ENCODE data around the gene RELN.

The RELN gene

DNA sequence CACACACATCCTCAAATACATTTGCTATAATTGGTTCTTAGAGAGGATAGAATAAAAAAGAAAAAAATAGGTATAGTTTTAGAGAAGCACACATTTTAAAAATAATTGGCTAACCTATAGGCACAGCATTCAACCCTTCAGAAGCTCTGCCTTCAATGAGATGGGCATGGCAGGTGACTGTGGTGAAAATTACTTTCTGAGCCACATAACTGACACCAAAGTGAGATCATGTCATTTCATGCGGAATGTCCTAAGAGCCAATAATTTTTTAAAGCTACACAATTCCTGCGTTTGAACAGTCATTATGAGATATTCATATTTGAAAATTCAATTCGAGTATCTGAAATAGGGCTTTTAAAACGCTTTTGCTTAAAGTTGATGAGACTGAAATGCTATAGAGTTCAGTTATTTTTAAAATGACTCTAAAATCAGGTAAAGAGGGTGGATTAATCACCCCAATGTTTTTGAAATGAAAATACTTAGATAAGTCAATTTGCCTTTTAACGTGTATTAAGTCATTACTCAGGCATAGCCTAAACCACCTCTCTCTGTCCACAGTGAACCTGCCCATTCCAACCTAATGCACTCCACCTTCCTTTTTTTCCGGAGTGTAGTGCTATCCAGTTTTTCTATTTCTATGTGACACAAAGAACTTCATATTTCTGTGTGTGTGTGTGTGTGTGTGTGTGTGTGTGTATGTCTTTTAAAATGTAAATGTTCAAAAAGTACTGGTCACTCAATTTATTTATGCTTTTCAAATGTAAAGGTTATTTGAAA lies 6.1 kb downstream of the RELN start:
- H3K36me3 Mint-ChIP-seq, result no peaks in the 10 kb centered on the region
- H3K27me3 Mint-ChIP-seq, result peaks cover 19% of the 10 kb centered on the region
- no peaks in the 10 kb centered on the region for H3K9me3 Mint-ChIP-seq (ENCODE audit: low read depth)
- no peak overlapping the region for H3K27ac Mint-ChIP-seq
- no peak overlapping the region for H3K4me3 Mint-ChIP-seq
- H3K4me1 Mint-ChIP-seq (ENCODE audit: low read depth), result no peaks in the 10 kb centered on the region

DNA sequence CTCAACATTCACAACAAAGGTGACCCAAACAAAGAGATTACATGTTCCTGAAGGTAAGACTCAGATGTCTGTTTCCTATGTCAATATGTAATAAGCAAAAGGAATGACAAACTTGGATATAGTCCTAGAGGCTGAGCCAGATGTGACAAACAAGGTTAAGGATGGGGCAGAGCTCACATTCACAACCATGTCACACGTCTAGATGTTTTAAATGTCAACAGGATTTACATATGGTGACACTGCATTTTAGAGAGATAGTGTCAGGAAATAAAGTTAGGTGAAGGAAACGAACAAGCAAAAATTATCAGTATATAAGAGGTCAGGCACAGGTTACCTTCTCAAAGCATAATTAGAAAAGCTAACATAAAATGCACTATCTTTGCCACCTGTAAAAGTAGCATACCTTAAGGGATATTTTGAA lies 8.4 kb downstream of the RELN start:
- H3K4me1 Mint-ChIP-seq (ENCODE audit: low read depth), result no peaks in the 10 kb centered on the region
- H3K36me3 Mint-ChIP-seq, result no peaks in the 10 kb centered on the region
- peaks cover 5% of the 10 kb centered on the region for H3K9me3 Mint-ChIP-seq (ENCODE audit: low read depth)
- H3K27ac Mint-ChIP-seq, result no peak overlapping the region
- no peak overlapping the region for H3K4me3 Mint-ChIP-seq
- peaks cover 14% of the 10 kb centered on the region for H3K27me3 Mint-ChIP-seq

DNA sequence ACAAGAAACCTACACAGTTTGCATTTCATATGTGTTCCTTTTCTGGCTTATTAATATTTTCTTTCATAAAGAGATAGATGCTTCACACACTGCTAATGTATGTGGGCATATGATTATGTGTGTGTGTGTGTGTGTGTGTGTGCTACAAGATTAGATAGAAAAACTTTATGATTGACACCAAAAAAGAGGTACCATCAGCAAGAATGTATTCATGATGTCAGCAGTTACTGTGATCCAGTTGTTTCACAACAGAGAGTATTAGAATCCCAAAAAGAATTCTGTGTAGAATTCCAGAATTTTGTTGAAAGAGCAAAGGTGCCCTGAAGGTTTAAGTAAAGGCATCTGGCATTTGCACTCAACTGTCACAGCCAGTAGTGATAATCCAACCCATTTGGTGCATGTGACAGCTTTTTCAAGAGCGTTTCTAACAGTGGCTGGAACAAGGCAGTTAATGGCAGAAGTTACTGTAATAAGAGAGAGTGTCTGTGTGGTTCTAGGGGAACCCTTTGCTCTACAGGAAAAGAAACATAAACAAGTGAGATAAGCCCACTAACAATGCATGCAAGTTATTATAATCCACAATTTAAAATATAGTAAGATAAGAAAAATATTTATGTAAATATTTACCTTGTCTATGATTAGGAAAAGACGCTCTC lies 16.6 kb downstream of the RELN start:
- Mint-ChIP-seq H3K36me3 (no peaks in the 10 kb centered on the region), H3K4me1 (ENCODE audit: low read depth) (no peaks in the 10 kb centered on the region), H3K9me3 (ENCODE audit: low read depth) (peaks cover 5% of the 10 kb centered on the region), H3K4me3 (no peak overlapping the region), H3K27me3 (peaks cover 6% of the 10 kb centered on the region), H3K27ac (no peak overlapping the region)

DNA sequence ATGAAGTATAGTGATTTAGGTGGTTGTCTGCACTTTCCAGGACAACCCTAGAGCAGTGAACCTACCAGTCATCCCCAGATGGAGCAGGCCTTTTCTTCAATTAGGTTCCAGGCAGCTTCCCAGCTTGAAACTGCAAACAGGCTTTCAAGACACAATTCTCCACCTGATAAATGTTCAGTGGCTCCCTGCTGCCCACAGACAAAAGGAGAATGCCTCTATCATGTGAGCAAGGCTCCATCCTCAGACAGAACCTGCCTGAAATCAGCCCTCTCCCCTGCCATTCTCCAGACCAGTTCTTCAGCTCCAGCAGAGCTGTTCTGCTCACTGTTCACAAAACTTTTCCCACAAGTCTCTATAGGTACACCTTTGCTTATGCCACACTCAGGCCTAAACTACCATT lies 22.1 kb downstream of the RELN start:
- peaks cover 3% of the 10 kb centered on the region for H3K27me3 Mint-ChIP-seq
- no peak overlapping the region for H3K27ac Mint-ChIP-seq
- no peaks in the 10 kb centered on the region for H3K4me1 Mint-ChIP-seq (ENCODE audit: low read depth)
- no peak overlapping the region for H3K4me3 Mint-ChIP-seq
- no peaks in the 10 kb centered on the region for H3K9me3 Mint-ChIP-seq (ENCODE audit: low read depth)
- no peaks in the 10 kb centered on the region for H3K36me3 Mint-ChIP-seq

DNA sequence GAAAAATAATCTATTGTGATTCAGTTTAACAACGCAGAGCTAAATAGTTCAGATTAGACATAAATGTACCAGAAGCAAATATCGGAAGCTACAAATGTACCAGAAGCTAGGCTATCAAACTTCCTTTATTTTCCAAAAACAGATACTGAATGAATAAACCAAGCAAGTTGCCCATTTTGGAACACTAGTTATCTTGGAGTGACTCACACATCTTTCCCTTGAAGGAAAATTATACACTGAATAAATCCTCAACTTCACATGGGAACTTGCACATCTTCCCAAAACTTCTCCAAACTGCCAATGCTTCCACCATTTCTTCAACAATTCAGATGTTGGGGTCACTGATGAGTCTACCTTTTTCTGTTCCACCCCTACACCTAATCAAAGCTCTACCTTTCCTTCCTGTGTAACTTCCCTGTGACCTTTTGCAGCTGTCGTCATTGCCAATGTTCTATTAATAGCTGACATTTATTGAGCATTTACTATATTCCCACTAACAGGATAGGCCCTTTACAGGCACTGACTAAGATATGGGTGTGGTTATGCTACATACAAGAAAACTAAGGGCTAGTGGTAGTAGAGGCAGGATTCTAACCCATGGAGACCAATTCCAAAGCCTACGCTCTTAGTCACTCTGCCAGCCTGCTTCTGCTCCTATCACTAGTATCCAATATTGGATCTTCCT lies 22.7 kb downstream of the RELN start:
- Mint-ChIP-seq H3K9me3 (ENCODE audit: low read depth) (no peaks in the 10 kb centered on the region), H3K27ac (no peak overlapping the region), H3K4me3 (no peak overlapping the region), H3K4me1 (ENCODE audit: low read depth) (no peaks in the 10 kb centered on the region), H3K36me3 (no peaks in the 10 kb centered on the region), H3K27me3 (peaks cover 6% of the 10 kb centered on the region)

DNA sequence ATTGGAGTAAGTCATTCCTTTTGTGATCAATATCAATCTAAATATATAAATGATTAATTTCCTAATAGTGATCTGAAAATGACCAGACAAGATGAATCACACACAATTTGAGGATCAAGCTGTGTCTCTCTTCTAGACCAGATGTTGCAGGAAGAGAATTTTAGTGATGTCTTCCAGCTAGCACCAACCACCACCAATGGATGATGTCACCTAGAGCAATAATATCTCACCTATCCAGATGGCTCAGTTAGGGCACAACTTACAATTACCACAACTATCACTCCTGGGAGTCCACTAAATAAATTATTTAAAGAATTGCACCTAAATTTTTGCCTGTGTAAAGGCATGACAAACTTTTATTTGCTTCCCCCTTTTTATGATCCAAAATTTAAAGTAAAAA lies 25.2 kb downstream of the RELN start:
- Mint-ChIP-seq H3K36me3 (no peaks in the 10 kb centered on the region), H3K9me3 (ENCODE audit: low read depth) (no peaks in the 10 kb centered on the region), H3K4me1 (ENCODE audit: low read depth) (no peaks in the 10 kb centered on the region), H3K27ac (no peak overlapping the region), H3K27me3 (peaks cover 8% of the 10 kb centered on the region), H3K4me3 (no peak overlapping the region)

DNA sequence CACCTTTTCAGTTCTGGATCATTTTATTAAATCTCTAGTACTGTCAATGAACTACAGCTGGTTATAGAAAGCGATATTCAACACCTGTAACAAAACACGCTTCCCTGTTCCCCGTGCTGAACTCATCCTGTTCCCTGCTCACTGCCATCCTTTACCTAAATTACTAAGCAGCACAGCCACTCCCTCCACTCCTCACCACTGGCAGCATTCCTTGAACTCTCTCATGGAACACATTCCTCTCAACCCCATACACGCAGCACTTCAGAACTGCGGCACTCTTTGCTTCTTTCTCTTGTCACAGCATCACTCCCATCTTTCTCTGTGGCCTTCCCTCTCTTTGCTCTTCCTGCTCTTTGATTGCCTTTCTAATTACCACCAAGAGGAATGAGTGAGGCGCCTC lies 27.4 kb downstream of the RELN start:
- H3K9me3 Mint-ChIP-seq (ENCODE audit: low read depth), result no peaks in the 10 kb centered on the region
- peaks cover 8% of the 10 kb centered on the region for H3K27me3 Mint-ChIP-seq
- H3K4me1 Mint-ChIP-seq (ENCODE audit: low read depth), result no peaks in the 10 kb centered on the region
- H3K36me3 Mint-ChIP-seq, result no peaks in the 10 kb centered on the region
- H3K27ac Mint-ChIP-seq, result no peak overlapping the region
- H3K4me3 Mint-ChIP-seq, result no peak overlapping the region

DNA sequence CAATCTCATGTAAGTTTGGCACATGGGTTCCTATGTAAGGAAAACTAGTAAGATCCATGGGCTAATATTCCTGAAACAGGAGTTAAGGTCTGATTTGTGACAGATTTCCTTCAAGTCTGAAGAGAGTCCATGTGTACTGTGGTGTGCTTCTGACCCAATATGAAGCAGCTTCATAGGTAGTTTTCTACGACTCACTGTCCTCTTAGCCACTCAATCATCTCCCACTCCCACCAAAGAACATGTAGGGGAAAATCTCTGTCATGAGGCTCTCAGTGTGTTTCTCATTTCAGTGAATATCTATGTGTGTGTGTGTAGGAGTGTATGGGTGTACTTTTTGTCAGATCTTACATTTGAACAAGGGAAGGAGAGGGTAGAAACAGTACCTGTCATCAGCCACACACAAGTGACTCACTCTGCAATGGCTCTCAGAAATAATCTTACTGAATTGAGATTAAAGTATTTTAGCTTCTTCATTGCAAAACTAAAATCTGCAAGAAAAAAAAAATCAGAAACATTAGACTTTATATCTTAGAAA lies 31.1 kb downstream of the RELN start:
- Mint-ChIP-seq H3K4me3 (no peak overlapping the region), H3K27ac (no peak overlapping the region), H3K36me3 (no peaks in the 10 kb centered on the region), H3K27me3 (peaks cover 5% of the 10 kb centered on the region), H3K4me1 (ENCODE audit: low read depth) (no peaks in the 10 kb centered on the region), H3K9me3 (ENCODE audit: low read depth) (no peaks in the 10 kb centered on the region)

DNA sequence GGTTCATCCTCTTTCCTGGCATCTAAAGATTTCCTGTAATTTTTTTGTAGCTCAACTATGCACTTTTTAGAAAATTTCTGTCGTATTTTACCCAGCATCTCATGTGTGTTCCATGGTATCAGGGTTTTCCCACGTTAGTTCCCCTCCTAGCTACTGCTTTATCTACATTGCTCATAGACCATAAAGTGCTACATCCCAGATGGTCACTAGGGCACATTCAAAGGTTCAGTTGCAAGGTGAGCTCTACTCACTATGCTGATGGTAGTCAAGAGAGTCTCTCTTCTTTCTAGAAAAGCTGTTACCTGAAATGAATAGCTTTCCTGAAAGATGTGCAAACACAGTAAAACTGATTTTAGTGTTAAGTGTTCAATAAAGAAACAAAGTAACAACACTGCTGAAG lies 33.5 kb downstream of the RELN start:
- Mint-ChIP-seq H3K36me3 (no peaks in the 10 kb centered on the region), H3K27ac (no peak overlapping the region), H3K4me3 (no peak overlapping the region), H3K9me3 (ENCODE audit: low read depth) (no peaks in the 10 kb centered on the region), H3K27me3 (peaks cover 5% of the 10 kb centered on the region), H3K4me1 (ENCODE audit: low read depth) (no peaks in the 10 kb centered on the region)

DNA sequence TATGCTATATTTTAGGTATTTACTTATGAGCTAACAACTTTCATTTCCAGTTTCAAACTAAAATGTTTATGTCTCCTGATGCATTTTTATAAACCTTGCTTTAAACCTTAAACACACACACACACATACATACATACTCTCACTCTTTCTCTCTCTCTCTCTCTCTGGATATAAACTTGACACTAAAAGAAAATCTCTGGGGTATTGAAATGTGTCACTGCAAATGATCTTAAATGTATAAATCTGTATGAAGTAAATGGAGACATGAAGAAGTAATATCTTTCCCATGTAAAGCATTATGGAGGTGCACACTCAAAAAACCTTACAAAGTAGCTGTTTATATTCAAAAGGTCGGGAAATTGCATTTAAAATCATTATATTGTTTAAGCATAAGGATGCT lies 37.0 kb downstream of the RELN start:
- no peak overlapping the region for H3K27ac Mint-ChIP-seq
- H3K27me3 Mint-ChIP-seq, result peaks cover 3% of the 10 kb centered on the region
- no peak overlapping the region for H3K4me3 Mint-ChIP-seq
- H3K9me3 Mint-ChIP-seq (ENCODE audit: low read depth), result no peaks in the 10 kb centered on the region
- H3K4me1 Mint-ChIP-seq (ENCODE audit: low read depth), result no peaks in the 10 kb centered on the region
- no peaks in the 10 kb centered on the region for H3K36me3 Mint-ChIP-seq

DNA sequence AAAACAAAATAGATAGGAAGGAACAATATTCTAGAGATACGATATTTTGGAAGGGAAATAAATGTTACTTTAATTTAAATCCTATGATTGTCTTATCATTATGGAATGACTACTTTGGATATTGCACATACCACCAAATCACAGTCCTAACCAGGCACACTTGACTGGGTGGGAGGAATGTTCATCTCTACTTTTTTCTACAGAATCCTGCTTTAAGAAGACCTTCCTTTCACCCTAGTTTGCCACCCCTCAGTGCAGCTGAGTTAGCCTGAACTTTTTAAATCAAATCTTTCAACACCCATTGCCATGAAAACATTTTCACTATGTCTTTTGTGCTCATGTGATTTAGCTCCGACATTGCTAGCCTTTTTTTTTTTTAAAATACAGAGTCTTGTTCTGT lies 38.1 kb downstream of the RELN start:
- Mint-ChIP-seq H3K4me3 (no peak overlapping the region), H3K36me3 (no peaks in the 10 kb centered on the region), H3K9me3 (ENCODE audit: low read depth) (no peaks in the 10 kb centered on the region), H3K27ac (no peak overlapping the region), H3K4me1 (ENCODE audit: low read depth) (no peaks in the 10 kb centered on the region), H3K27me3 (peaks cover 3% of the 10 kb centered on the region)

DNA sequence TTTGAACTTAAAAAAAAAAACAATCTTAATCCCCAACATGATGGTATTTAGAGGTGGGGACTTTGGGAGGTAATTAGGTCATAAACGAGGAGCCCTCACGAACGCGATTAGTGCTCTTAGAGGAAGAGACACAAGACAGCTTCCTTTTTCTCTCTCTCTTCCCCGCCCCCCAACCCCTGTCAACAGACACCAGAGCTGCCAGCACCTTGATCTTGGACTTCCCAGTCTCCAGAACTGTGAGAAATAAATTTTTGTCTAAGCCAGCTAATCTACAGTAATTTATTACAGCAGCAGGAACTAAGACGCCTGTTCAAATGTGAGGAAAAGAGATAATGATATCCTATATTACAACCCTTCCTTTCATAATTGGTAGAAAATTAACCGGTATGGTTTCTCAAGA lies 40.1 kb downstream of the RELN start:
- H3K9me3 Mint-ChIP-seq (ENCODE audit: low read depth), result no peaks in the 10 kb centered on the region

DNA sequence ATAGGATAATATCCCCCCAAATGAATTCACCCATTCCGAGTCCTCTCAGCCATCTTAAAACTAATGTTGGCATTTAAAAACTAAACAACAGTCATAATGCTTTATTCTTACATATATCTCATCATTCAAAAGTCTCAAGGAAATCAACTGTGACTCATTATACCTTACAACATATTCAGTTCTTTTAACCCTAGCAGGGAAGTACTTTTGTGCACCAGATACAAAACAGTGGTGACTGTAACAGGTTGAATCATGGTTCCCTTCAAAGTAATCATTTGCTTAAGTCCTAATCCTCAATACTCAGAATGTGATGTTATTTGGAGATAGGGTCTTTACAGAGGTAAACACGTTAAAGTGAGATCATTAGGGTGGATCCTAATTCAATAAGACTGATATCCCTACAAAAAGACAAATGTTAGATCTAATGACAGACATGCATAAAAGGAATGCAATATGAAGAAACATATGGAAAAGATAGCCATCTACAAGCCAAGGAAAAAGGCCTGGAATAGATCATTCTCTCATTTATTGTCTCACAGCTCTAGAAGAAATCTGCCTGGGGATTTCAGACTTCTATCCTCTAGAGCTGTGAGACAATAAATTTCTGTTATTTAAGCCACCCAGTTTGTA lies 42.3 kb downstream of the RELN start:
- no peaks in the 10 kb centered on the region for H3K4me1 Mint-ChIP-seq (ENCODE audit: low read depth)
- no peak overlapping the region for H3K27ac Mint-ChIP-seq
- H3K36me3 Mint-ChIP-seq, result no peaks in the 10 kb centered on the region
- no peak overlapping the region for H3K4me3 Mint-ChIP-seq
- H3K9me3 Mint-ChIP-seq (ENCODE audit: low read depth), result no peaks in the 10 kb centered on the region
- H3K27me3 Mint-ChIP-seq, result peaks cover 1% of the 10 kb centered on the region

More for the DNA sequence above, 40.1 kb downstream of the RELN start:
- Mint-ChIP-seq H3K27ac (no peak overlapping the region), H3K36me3 (no peaks in the 10 kb centered on the region), H3K4me3 (no peak overlapping the region), H3K27me3 (peaks cover 3% of the 10 kb centered on the region), H3K4me1 (ENCODE audit: low read depth) (no peaks in the 10 kb centered on the region)

DNA sequence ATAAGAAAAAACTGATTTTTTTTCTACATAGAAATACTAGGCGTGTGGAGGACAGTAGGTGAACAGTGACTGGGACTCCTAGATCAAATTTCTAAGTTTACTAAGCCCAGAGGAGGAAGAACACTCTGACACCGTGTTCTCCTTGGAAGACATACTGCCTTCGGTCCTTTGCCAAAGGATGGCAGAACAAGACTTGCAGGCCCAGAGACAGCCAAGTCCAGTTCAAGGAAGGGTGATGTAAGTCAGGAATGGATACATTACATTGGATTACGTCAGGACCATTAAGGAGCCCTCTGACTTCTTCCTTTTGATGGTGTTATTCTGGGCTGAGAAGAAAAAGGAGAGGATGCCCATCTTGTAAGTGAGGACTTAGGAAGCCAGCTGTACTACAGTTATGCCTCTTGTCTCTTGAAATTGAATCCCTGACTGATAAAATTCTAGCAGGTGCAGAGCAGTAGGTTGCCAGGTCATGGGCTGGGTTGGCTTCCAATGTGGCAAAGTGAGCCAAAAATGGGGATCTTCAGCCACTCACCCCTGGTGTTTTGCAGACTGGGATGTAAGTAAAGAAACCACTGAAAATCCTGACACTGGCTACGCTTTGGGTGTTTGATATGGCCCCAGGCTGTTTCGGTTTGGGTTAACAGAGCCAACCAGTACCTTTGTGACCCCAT lies 45.1 kb downstream of the RELN start:
- Mint-ChIP-seq H3K4me1 (ENCODE audit: low read depth) (no peaks in the 10 kb centered on the region), H3K9me3 (ENCODE audit: low read depth) (no peaks in the 10 kb centered on the region), H3K27ac (no peak overlapping the region), H3K4me3 (no peak overlapping the region), H3K36me3 (no peaks in the 10 kb centered on the region), H3K27me3 (peaks cover 3% of the 10 kb centered on the region)
